Measurements from ENCODE around the gene ZNF45. TPM values are rescaled to one million over a fixed set of nuclear protein-coding genes. Genes with fewer than 3 reads are reported as not detected.

Gene ZNF45
- polyA plus RNA-seq, 1 of the 3 experiments (the other 2 are of a cell fraction), result 9.7 TPM

DNA sequence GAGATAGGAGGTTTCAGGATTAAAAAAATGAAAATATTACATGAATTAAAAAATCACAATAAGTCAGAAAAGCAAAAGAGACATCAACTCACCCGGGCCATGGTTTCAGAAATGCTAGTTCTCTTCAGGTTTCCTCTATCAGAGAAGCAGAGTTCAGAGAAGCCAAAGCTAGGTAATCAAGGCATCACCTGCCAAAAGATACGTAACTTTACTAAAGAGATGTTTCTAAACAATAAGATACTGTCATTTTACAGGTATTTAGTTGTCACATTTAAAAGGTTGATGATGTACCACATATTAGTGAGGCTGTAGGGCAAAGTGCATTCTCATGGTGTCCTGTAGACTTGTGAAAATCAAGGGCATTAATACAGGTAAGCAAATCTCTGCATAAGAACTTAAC is 51.2 kb downstream of the ZNF45 start, which contains the start of gene ZNF404:
ZNF404 (minus strand) TSS at position 101 of the 400 bp plus-strand sequence.
- WGBS (ENCODE audit: low lambda C conversion rate), result 9% methylated on average over 2 of the region's 2 CpGs

More for the DNA sequence above, 51.2 kb downstream of the ZNF45 start, which contains the start of gene ZNF404:
- H3K4me1 ChIP-seq (ENCODE audit: control insufficient read depth in 1 of 2, insufficient read depth in 2 of 2, low read depth in 1 of 2, low read length in 1 of 2), result no peaks in the 10 kb centered on the region
- no peaks in the 10 kb centered on the region for H3K79me2 ChIP-seq (ENCODE audit: insufficient read depth)
- no peak within 1 kb of the TSS for H3K27ac ChIP-seq (ENCODE audit: low read depth in 2 of 2, low read length in 1 of 2)
- CTCF ChIA-PET, result no interaction called here
- H2AFZ ChIP-seq (ENCODE audit: low read depth), result no peak within 1 kb of the TSS
- no peak within 1 kb of the TSS for H3K9ac ChIP-seq
- TF ChIP-seq GABPA (IDR thresholded peaks at IDR 0.05; ENCODE audit: low read depth), result no peak
- TF ChIP-seq EP300 (IDR thresholded peaks at IDR 0.05; ENCODE audit: borderline replicate concordance in 1 of 2, low read depth in 1 of 2, low read length in 1 of 2), result no peak
- no peak for TF ChIP-seq SMC3 (IDR thresholded peaks at IDR 0.05; ENCODE audit: low read depth, low read length)
- TF ChIP-seq YY1 (IDR thresholded peaks at IDR 0.05; ENCODE audit: low read depth), result no peak
- no peak for TF ChIP-seq TCF12 (IDR thresholded peaks at IDR 0.05)
- no peak for TF ChIP-seq POLR2AphosphoS5 (IDR thresholded peaks at IDR 0.05; ENCODE audit: low read depth, low read length)
- TF ChIP-seq, protein P1, sequence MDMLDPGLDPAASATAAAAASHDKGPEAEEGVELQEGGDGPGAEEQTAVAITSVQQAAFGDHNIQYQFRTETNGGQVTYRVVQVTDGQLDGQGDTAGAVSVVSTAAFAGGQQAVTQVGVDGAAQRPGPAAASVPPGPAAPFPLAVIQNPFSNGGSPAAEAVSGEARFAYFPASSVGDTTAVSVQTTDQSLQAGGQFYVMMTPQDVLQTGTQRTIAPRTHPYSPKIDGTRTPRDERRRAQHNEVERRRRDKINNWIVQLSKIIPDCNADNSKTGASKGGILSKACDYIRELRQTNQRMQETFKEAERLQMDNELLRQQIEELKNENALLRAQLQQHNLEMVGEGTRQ (IDR thresholded peaks at IDR 0.05; ENCODE audit: borderline replicate concordance, low read depth, low read length), result no peak
- TF ChIP-seq TEAD4 (IDR thresholded peaks at IDR 0.05; ENCODE audit: borderline replicate concordance, insufficient read depth), result no peak
- TF ChIP-seq FOXM1 (IDR thresholded peaks at IDR 0.05; ENCODE audit: low read depth), result no peak
- TF ChIP-seq JUND (IDR thresholded peaks at IDR 0.05), result no peak
- no peak for TF ChIP-seq TAF1 (IDR thresholded peaks at IDR 0.05; ENCODE audit: borderline replicate concordance, low read depth, low read length)
- no peak for TF ChIP-seq ZBTB33 (IDR thresholded peaks at IDR 0.05; ENCODE audit: borderline replicate concordance, low read depth)
- TF ChIP-seq, protein P2, sequence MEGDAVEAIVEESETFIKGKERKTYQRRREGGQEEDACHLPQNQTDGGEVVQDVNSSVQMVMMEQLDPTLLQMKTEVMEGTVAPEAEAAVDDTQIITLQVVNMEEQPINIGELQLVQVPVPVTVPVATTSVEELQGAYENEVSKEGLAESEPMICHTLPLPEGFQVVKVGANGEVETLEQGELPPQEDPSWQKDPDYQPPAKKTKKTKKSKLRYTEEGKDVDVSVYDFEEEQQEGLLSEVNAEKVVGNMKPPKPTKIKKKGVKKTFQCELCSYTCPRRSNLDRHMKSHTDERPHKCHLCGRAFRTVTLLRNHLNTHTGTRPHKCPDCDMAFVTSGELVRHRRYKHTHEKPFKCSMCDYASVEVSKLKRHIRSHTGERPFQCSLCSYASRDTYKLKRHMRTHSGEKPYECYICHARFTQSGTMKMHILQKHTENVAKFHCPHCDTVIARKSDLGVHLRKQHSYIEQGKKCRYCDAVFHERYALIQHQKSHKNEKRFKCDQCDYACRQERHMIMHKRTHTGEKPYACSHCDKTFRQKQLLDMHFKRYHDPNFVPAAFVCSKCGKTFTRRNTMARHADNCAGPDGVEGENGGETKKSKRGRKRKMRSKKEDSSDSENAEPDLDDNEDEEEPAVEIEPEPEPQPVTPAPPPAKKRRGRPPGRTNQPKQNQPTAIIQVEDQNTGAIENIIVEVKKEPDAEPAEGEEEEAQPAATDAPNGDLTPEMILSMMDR (IDR thresholded peaks at IDR 0.05), result no peak
- no peak for TF ChIP-seq EZH2phosphoT487 (IDR thresholded peaks at IDR 0.05; ENCODE audit: borderline replicate concordance, low read depth)
- POLR2A ChIA-PET, result no interaction called here
- no peaks in the 10 kb centered on the region for H4K20me1 ChIP-seq (ENCODE audit: insufficient read depth)
- no peaks in the 10 kb centered on the region for H3F3A ChIP-seq (replicated peaks; ENCODE audit: insufficient read depth)
- H3K4me3 ChIP-seq (ENCODE audit: low read depth in 2 of 2, low read length in 1 of 2), result no peak within 1 kb of the TSS
- H3K36me3 ChIP-seq (replicated peaks in 1 of 2; ENCODE audit: control insufficient read depth in 1 of 2, insufficient read depth in 2 of 2, low read length in 1 of 2), result peaks cover 0 to 3% of the 10 kb centered on the region in 2 experiments
- DNase-seq, result no peak
- H3K9me2 ChIP-seq, result no peaks in the 10 kb centered on the region
- H3K9me3 ChIP-seq, result peaks cover 9% of the 10 kb centered on the region; the same call in 1 of the 2 replicates
- H3K27me3 ChIP-seq (ENCODE audit: insufficient read depth), result no peaks in the 10 kb centered on the region
- no peak within 1 kb of the TSS for H3K4me2 ChIP-seq

Data from SK-N-SH (cell line).